ENCODE measurements around the gene DDX55.

DNA sequence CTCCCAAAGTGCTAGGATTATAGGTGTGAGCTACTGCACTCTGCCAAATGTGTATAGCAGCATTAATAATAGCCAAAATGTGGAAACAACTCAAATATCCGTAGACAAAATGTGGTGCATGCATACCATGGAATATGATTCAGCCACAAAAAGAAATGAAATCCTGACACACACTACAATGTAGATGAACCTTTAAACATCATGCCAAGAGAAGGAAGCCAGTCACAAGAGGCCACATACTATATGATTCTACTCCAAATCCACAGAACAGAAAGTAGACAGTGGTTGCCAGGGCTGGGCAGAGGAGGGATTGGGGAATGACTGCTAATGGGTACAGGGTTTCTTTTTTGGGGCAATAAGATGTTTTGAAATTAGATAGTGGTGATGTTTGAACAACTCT, 25.3 kb upstream of the DDX55 start:
- TF ChIP-seq, protein P1, sequence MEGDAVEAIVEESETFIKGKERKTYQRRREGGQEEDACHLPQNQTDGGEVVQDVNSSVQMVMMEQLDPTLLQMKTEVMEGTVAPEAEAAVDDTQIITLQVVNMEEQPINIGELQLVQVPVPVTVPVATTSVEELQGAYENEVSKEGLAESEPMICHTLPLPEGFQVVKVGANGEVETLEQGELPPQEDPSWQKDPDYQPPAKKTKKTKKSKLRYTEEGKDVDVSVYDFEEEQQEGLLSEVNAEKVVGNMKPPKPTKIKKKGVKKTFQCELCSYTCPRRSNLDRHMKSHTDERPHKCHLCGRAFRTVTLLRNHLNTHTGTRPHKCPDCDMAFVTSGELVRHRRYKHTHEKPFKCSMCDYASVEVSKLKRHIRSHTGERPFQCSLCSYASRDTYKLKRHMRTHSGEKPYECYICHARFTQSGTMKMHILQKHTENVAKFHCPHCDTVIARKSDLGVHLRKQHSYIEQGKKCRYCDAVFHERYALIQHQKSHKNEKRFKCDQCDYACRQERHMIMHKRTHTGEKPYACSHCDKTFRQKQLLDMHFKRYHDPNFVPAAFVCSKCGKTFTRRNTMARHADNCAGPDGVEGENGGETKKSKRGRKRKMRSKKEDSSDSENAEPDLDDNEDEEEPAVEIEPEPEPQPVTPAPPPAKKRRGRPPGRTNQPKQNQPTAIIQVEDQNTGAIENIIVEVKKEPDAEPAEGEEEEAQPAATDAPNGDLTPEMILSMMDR (IDR thresholded peaks at IDR 0.05), result no peak
- no peak for TF ChIP-seq ZFX (IDR thresholded peaks at IDR 0.05; ENCODE audit: borderline replicate concordance)
